H9 (cell line): Measurements from ENCODE around the gene MAP3K21. TPM values are rescaled to one million over a fixed set of nuclear protein-coding genes. Genes with fewer than 3 reads are reported as not detected.
A peak's percentile ranks its signal among the peaks of the same experiment; 100 is the strongest.

Experiments used
- DNase-seq: peaks from one replicate; pipeline ENCODE4 v3.0.0-alpha.2; 2017
- H2AFZ ChIP-seq: one replicate; pipeline ENCODE4 v1.6.1; 2013; ENCODE audit warnings: mild to moderate bottlenecking, low read length, control low read depth, moderate library complexity
- H2AK5ac ChIP-seq: 2 replicates; pipeline ENCODE4 v1.6.1; 2013; ENCODE audit warnings: low read length, control low read depth, mixed read lengths; ENCODE audit not compliant: insufficient read length
- H2BK120ac ChIP-seq: one replicate; pipeline ENCODE4 v1.6.1; 2013; ENCODE audit warnings: low read depth, mild to moderate bottlenecking, low read length, control low read depth, inconsistent platforms; ENCODE audit not compliant: poor library complexity, severe bottlenecking
- H2BK12ac ChIP-seq: 2 replicates; pipeline ENCODE4 v1.6.1; 2013; ENCODE audit warnings: low read length, control low read depth, mixed read lengths, low read depth; ENCODE audit not compliant: insufficient read length
- H2BK15ac ChIP-seq: 2 replicates; pipeline ENCODE4 v1.6.1; 2013; ENCODE audit warnings: low read depth, low read length, control low read depth
- H2BK20ac ChIP-seq: one replicate; pipeline ENCODE4 v1.6.1; 2013; ENCODE audit warnings: low read depth, mild to moderate bottlenecking, low read length, control low read depth, inconsistent platforms; ENCODE audit not compliant: poor library complexity, severe bottlenecking
- H2BK5ac ChIP-seq: 2 replicates; pipeline ENCODE4 v1.6.1; 2013; ENCODE audit warnings: low read length, control low read depth, mixed read lengths; ENCODE audit not compliant: insufficient read length
- H3K14ac ChIP-seq: 2 replicates; pipeline ENCODE4 v1.6.1; 2013; ENCODE audit warnings: low read length, control low read depth; ENCODE audit not compliant: insufficient read depth
- H3K18ac ChIP-seq: 2 replicates; pipeline ENCODE4 v1.6.1; 2013; ENCODE audit warnings: low read depth, mild to moderate bottlenecking, mixed read lengths, low read length, control low read depth; ENCODE audit not compliant: insufficient read length
- H3K23ac ChIP-seq: 2 replicates; pipeline ENCODE4 v1.6.1; 2013; ENCODE audit warnings: low read length, control low read depth, mixed read lengths, low read depth; ENCODE audit not compliant: insufficient read length
- H3K23me2 ChIP-seq: 2 replicates; pipeline ENCODE4 v1.6.1; 2013; ENCODE audit warnings: low read depth, mild to moderate bottlenecking, mixed read lengths, low read length, control low read depth; ENCODE audit not compliant: insufficient read length, poor library complexity, severe bottlenecking
- H3K27ac ChIP-seq: 2 replicates; pipeline ENCODE4 v1.5.1; 2013; ENCODE audit warnings: low read length, control low read depth, mixed read lengths, low read depth; ENCODE audit not compliant: insufficient read length
- H3K27me3 ChIP-seq: 2 replicates; pipeline ENCODE4 v1.6.1; 2013; ENCODE audit warnings: low read length, control low read depth, inconsistent platforms; ENCODE audit not compliant: insufficient read depth
- H3K4ac ChIP-seq: 2 replicates; pipeline ENCODE4 v1.6.1; 2013; ENCODE audit warnings: low read depth, mild to moderate bottlenecking, control low read depth, inconsistent platforms, low read length, moderate library complexity
- H3K4me1 ChIP-seq: 2 replicates; pipeline ENCODE4 v1.6.1; 2013; ENCODE audit warnings: low read length, control low read depth, inconsistent platforms; ENCODE audit not compliant: insufficient read depth
- H3K4me2 ChIP-seq: 2 replicates; pipeline ENCODE4 v1.6.1; 2013; ENCODE audit warnings: low read length, control low read depth, mixed read lengths; ENCODE audit not compliant: insufficient read length, insufficient read depth
- H3K56ac ChIP-seq: 2 replicates; pipeline ENCODE4 v1.6.1; 2013; ENCODE audit warnings: low read depth, mild to moderate bottlenecking, mixed read lengths, low read length, control low read depth; ENCODE audit not compliant: insufficient read length
- H3K79me1 ChIP-seq: 2 replicates; pipeline ENCODE4 v1.6.1; 2013; ENCODE audit warnings: low read depth, mild to moderate bottlenecking, moderate library complexity, low read length, control low read depth, inconsistent platforms; ENCODE audit not compliant: insufficient read depth, poor library complexity, severe bottlenecking
- H3K79me2 ChIP-seq: 2 replicates; pipeline ENCODE4 v1.6.1; 2013; ENCODE audit warnings: low read length, control low read depth, inconsistent platforms; ENCODE audit not compliant: insufficient read depth
- H3K9ac ChIP-seq: 2 replicates; pipeline ENCODE4 v1.6.1; 2013; ENCODE audit warnings: low read length, control low read depth, mixed read lengths; ENCODE audit not compliant: insufficient read length; ENCODE audit errors: extremely low read depth
- H3K9me3 ChIP-seq: one replicate; pipeline ENCODE4 v1.6.1; 2013; ENCODE audit warnings: low read depth, low read length, inconsistent platforms; ENCODE audit not compliant: control insufficient read depth
- H3T11ph ChIP-seq: one replicate; pipeline ENCODE4 v1.6.1; 2013; ENCODE audit warnings: mild to moderate bottlenecking, low read length, control low read depth, inconsistent platforms
- H4K20me1 ChIP-seq: one replicate; pipeline ENCODE4 v1.6.1; 2013; ENCODE audit not compliant: control insufficient read depth, insufficient read length, insufficient read depth
- H4K5ac ChIP-seq: 2 replicates; pipeline ENCODE4 v1.6.1; 2013; ENCODE audit warnings: low read depth, mild to moderate bottlenecking, mixed read lengths, low read length, control low read depth; ENCODE audit not compliant: insufficient read length
- H4K8ac ChIP-seq: replicated peaks from 2 replicates; pipeline ENCODE4 v1.6.1; 2013; ENCODE audit warnings: low read length, control low read depth, mixed read lengths, low read depth; ENCODE audit not compliant: insufficient read length
- H4K91ac ChIP-seq: 2 replicates; pipeline ENCODE4 v1.6.1; 2013; ENCODE audit warnings: low read depth, mild to moderate bottlenecking, moderate library complexity, mixed read lengths, low read length, control low read depth; ENCODE audit not compliant: insufficient read length
- H3K27ac Mint-ChIP-seq, 3 experiments: 2 replicates in 2 of 3; 3 replicates in 1 of 3; pipeline ENCODE4 v1.8.0; 2020 to 2021; ENCODE audit warnings: mixed read lengths in 3 of 3, mild to moderate bottlenecking in 1 of 3, moderate library complexity in 1 of 3
- H3K27me3 Mint-ChIP-seq: 2 replicates; pipeline ENCODE4 v1.8.0; 2021; ENCODE audit warnings: low read depth, mild to moderate bottlenecking, moderate library complexity, mixed read lengths
- H3K36me3 Mint-ChIP-seq, 3 experiments: 2 replicates in 2 of 3; 3 replicates in 1 of 3; pipeline ENCODE4 v1.8.0; 2020 to 2021; ENCODE audit warnings: low read depth in 3 of 3, mixed read lengths in 3 of 3; ENCODE audit not compliant: insufficient read depth in 1 of 3
- H3K4me1 Mint-ChIP-seq, 2 experiments: 2 replicates each; pipeline ENCODE4 v1.8.0; 2020; ENCODE audit warnings: mixed read lengths in 2 of 2
- H3K4me3 Mint-ChIP-seq, 2 experiments: 2 replicates in 1 of 2; 3 replicates in 1 of 2; pipeline ENCODE4 v1.8.0; 2020 to 2021; ENCODE audit warnings: mild to moderate bottlenecking in 2 of 2, mixed read lengths in 2 of 2, moderate library complexity in 1 of 2
- H3K9me3 Mint-ChIP-seq, 2 experiments: 2 replicates in 1 of 2; 3 replicates in 1 of 2; pipeline ENCODE4 v1.8.0; 2020; ENCODE audit warnings: mild to moderate bottlenecking in 2 of 2, mixed read lengths in 2 of 2, moderate library complexity in 1 of 2
- WGBS: extraction: QIAGEN DNeasy Blood & Tissue Kit; methylation state at CpG from one replicate; pipeline ENCODE4 v1.1.7; 2013; ENCODE audit warnings: missing lambda C conversion rate, low lambda C conversion rate, mixed read lengths; ENCODE audit not compliant: insufficient read length; ENCODE audit errors: extremely low coverage; 5-methylcytosine and 5-hydroxymethylcytosine counted together
- total RNA-seq: library from RNA; stranded (reverse); gene quantifications from 2 replicates; pipeline ENCODE4 v1.2.1, GENCODE V29; 2021
- TF ChIP-seq, protein P1 (sequence below): fragments of 200-600 bp; sonication (generic); conservative IDR thresholded peaks from 3 replicates; pipeline ENCODE4 v1.8.0; 2021; ENCODE audit warnings: antibody characterized with exemption, mild to moderate bottlenecking

Gene MAP3K21
- total RNA-seq, 1 experiment from 2014 or later = 11.7 TPM

GRCh38 chr1:233364026-233364425 lies 36.5 kb downstream of the MAP3K21 start:
- Histone ChIP-seq H4K8ac (no peak overlapping the region), H2BK15ac (no peak overlapping the region), H3K79me1 (no peaks in the 10 kb centered on the region), H2BK5ac (no peak overlapping the region), H3K14ac (no peak overlapping the region), H3K9ac (no peak overlapping the region), H3K27ac (no peak overlapping the region), H3K4ac (no peak overlapping the region), H2BK120ac (no peak overlapping the region), H3K9me3 (no peaks in the 10 kb centered on the region), H3K18ac (no peak overlapping the region), H3T11ph (no peak overlapping the region), H3K23ac (no peak overlapping the region), H3K79me2 (no peaks in the 10 kb centered on the region), H4K5ac (no peak overlapping the region), H2BK12ac (no peak overlapping the region), H4K91ac (no peak overlapping the region), H3K27me3 (no peaks in the 10 kb centered on the region), H3K4me1 (peaks cover 9% of the 10 kb centered on the region; the same call in 1 of the 2 replicates), H2BK20ac (no peak overlapping the region), H3K56ac (no peak overlapping the region), H3K4me2 (no peak overlapping the region), H4K20me1 (no peaks in the 10 kb centered on the region), H3K23me2 (no peaks in the 10 kb centered on the region), H2AFZ (no peak overlapping the region), H2AK5ac (no peak overlapping the region)
- peaks cover 0 to 6% (median 0%) of the 10 kb centered on the region in 3 experiments; a peak in 4 of 7 replicates for H3K36me3 Mint-ChIP-seq
- peak overlapping the region in 1 of 3 experiments; percentile 74; a peak in 3 of 7 replicates for H3K27ac Mint-ChIP-seq
- H3K4me3 Mint-ChIP-seq = no peak overlapping the region
- TF ChIP-seq, protein P1, sequence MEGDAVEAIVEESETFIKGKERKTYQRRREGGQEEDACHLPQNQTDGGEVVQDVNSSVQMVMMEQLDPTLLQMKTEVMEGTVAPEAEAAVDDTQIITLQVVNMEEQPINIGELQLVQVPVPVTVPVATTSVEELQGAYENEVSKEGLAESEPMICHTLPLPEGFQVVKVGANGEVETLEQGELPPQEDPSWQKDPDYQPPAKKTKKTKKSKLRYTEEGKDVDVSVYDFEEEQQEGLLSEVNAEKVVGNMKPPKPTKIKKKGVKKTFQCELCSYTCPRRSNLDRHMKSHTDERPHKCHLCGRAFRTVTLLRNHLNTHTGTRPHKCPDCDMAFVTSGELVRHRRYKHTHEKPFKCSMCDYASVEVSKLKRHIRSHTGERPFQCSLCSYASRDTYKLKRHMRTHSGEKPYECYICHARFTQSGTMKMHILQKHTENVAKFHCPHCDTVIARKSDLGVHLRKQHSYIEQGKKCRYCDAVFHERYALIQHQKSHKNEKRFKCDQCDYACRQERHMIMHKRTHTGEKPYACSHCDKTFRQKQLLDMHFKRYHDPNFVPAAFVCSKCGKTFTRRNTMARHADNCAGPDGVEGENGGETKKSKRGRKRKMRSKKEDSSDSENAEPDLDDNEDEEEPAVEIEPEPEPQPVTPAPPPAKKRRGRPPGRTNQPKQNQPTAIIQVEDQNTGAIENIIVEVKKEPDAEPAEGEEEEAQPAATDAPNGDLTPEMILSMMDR = no peak
- no CpG with 5 or more reads among the region's 1 CpG for WGBS
- peaks cover 48 to 50% of the 10 kb centered on the region in 2 experiments for H3K4me1 Mint-ChIP-seq
- no peaks in the 10 kb centered on the region for H3K9me3 Mint-ChIP-seq
- DNase-seq = no peak
- no peaks in the 10 kb centered on the region for H3K27me3 Mint-ChIP-seq
